ENCODE results near the gene RAB42.
"Not testable (repeated sequence)": the region's sequence is repeated elsewhere in the genome, so short reads cannot be mapped to it uniquely, and the experiment has no call there.

DNA sequence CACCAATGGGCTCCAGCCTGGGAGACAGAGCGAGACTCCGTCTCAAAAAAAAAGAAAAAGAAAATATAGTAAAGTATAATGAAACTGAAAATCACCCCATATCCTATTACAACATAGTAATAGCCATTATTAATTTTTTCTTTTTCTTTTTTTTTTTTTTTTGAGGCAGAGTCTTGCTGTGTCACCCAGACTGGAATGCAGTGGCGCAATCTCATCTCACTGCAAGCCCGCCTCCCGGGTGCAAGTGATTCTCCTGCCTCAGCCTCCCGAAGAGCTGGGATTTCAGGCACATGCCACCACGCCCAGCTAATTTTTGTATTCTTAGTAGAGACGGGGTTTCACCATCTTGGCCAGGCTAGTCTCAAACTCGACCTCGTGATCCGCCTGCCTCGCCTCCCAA is 19.2 kb upstream of the RAB42 start:
- not testable (repeated sequence) for TF ChIP-seq POLR2A, POLR2AphosphoS5, SPI1 (IDR thresholded peaks at IDR 0.05; ENCODE audit: low read depth, low read length)

All from GM12891 (cell line).